ENCODE data around the gene CRACR2B. TPM values are rescaled to one million over a fixed set of nuclear protein-coding genes. Genes with fewer than 3 reads are reported as not detected.

Gene CRACR2B
- total and polyA plus RNA-seq, 2 of the 8 experiments (the other 6 are each of a cell fraction or from before 2014, with no cell fraction given) = 18.2 to 26.4 TPM

GRCh38 chr11:826836-827145, 928 bp upstream of the CRACR2B start:
- Histone ChIP-seq H3K4me2 (ENCODE audit: insufficient read depth in 1 of 2, low read depth in 2 of 2, low read length in 2 of 2) (peak overlapping the region; percentile 84 to 99), H2BK120ac (replicated peaks; ENCODE audit: low read depth, low read length) (no peak overlapping the region), H3K4me1 (replicated peaks in 1 of 4; ENCODE audit: control insufficient read depth in 3 of 4, insufficient read depth in 4 of 4, low read length in 3 of 4) (peaks cover 0 to 39% (median 34%) of the 10 kb centered on the region in 4 experiments; a peak in 6 of 7 replicates), H2BK5ac (ENCODE audit: low read depth, low read length) (no peak overlapping the region), H3K9me3 (ENCODE audit: insufficient read depth in 2 of 2, low read depth in 1 of 2, low read length in 1 of 2) (no peaks in the 10 kb centered on the region), H3K79me1 (ENCODE audit: low read depth, low read length) (no peaks in the 10 kb centered on the region; the same call in 1 of the 2 replicates), H2BK20ac (ENCODE audit: low read length) (no peak overlapping the region), H3K23me2 (ENCODE audit: low read depth, low read length) (peaks cover 26% of the 10 kb centered on the region), H3K79me2 (ENCODE audit: control insufficient read depth in 1 of 2, insufficient read depth in 2 of 2, low read length in 2 of 2) (no peaks in the 10 kb centered on the region), H3K18ac (ENCODE audit: extremely low read depth, low read length) (no peak overlapping the region), H3K23ac (ENCODE audit: insufficient read length) (no peak overlapping the region), H3K27me3 (replicated peaks in 1 of 4; ENCODE audit: control insufficient read depth in 3 of 4, extremely low read depth in 1 of 4, insufficient read depth in 3 of 4, low read length in 3 of 4) (peaks cover 6 to 36% (median 25%) of the 10 kb centered on the region in 4 experiments), H3K27ac (ENCODE audit: low read depth, low read length) (no peak overlapping the region), H4K8ac (ENCODE audit: extremely low read depth, insufficient read depth, low read length) (peak overlapping the region; percentile 86), H2BK12ac (ENCODE audit: low read depth, low read length) (no peak overlapping the region), H4K91ac (replicated peaks; ENCODE audit: insufficient read length, low read length) (no peak overlapping the region), H4K5ac (ENCODE audit: insufficient read length, low read depth, low read length) (no peak overlapping the region), H3K36me3 (ENCODE audit: control insufficient read depth in 2 of 4, insufficient read depth in 4 of 4, low read length in 3 of 4) (peaks cover 0 to 10% (median 1%) of the 10 kb centered on the region in 4 experiments; a peak in 1 of 8 replicates), H2AFZ (ENCODE audit: low read length) (no peak overlapping the region), H3K9ac (replicated peaks in 1 of 4; ENCODE audit: extremely low read depth in 1 of 4, low read depth in 3 of 4, low read length in 3 of 4) (peak overlapping the region in 3 of 4 experiments; percentile 40 to 54 (median 50); a peak in 3 of 7 replicates), H3K14ac (ENCODE audit: insufficient read length) (no peak overlapping the region), H2AK5ac (ENCODE audit: low read depth, low read length) (no peak overlapping the region), H3K4ac (replicated peaks; ENCODE audit: insufficient read length, low read depth, low read length) (no peak overlapping the region), H4K20me1 (replicated peaks in 1 of 2; ENCODE audit: control insufficient read depth in 1 of 2, insufficient read depth in 2 of 2, low read length in 2 of 2) (peaks cover 2 to 6% of the 10 kb centered on the region in 2 experiments), H2BK15ac (ENCODE audit: low read length) (no peak overlapping the region), H3K4me3 (ENCODE audit: extremely low read depth in 1 of 4, insufficient read depth in 2 of 4, low read depth in 3 of 4, low read length in 4 of 4) (peak overlapping the region; percentile 42 to 63 (median 58)), H3K56ac (replicated peaks; ENCODE audit: insufficient read length, low read depth, low read length) (no peak overlapping the region)
- no peak for FAIRE-seq
- CTCF ChIA-PET (ENCODE audit: partially characterized antibody) = no interaction called here
- whole genome bisulfite sequencing, 2 experiments (ENCODE audit: extremely low coverage in 1 of 2, insufficient coverage in 1 of 2, insufficient read length in 1 of 2, insufficient replicate concordance in 2 of 2, low coverage in 1 of 2, low lambda C conversion rate in 2 of 2, missing lambda C conversion rate in 1 of 2) = 8% methylated on average over 11 of the region's 22 CpGs; no CpG with 5 or more reads in 1 of the 2 experiments
- DNase-seq (ENCODE audit: low read depth in 1 of 2, low spot score in 2 of 2) = no peak
- POLR2A ChIA-PET (ENCODE audit: partially characterized antibody) = interaction anchor here (40.4 to 53.0 kb wide), 2 partner anchors 3 to 16 kb away, joined by 1917 read pairs; partner anchors contain the start of genes CD151, CEND1, CRACR2B and PIDD1
- TF ChIP-seq CEBPB (IDR thresholded peaks at IDR 0.05; ENCODE audit: low read depth, low read length) (0 out of 2 replicates have a peak, but pooled peaks have one; percentile 26), SUZ12 (IDR thresholded peaks at IDR 0.05; ENCODE audit: low read length) (0 out of 2 replicates have a peak, but pooled peaks have one; percentile 16), RAD21 (IDR thresholded peaks at IDR 0.05 in 1 of 2, conservative IDR thresholded peaks at IDR 0.05 in 1 of 2; ENCODE audit: low read depth in 2 of 2, low read length in 2 of 2) (0 out of 4 replicates have a peak, but pooled peaks of 1 of the 2 experiments have one; percentile 4)

Measured in H1 (cell line).